PC-3 (cell line): Measurements from ENCODE around the gene NHLRC2. TPM values are rescaled to one million over a fixed set of nuclear protein-coding genes. Genes with fewer than 3 reads are reported as not detected.
"Not testable (repeated sequence)": the region's sequence is repeated elsewhere in the genome, so short reads cannot be mapped to it uniquely, and the experiment has no call there.

Experiments
- ATAC-seq: fragments of 200-7000 bp; cut with Tn5 transposase; 2 replicates; pipeline ENCODE4 v1.9.1; 2020; ENCODE audit warnings: mild to moderate bottlenecking, moderate library complexity
- BruUV-seq: library from RNA; stranded (reverse); fragments of 400-500 nt; replicated peaks from 2 replicates; lab custom pipeline; 2021; lab: Mats Ljungman, UMichigan
- CTCF ChIA-PET: fragments of 300-600 bp; sonication (Branson Sonifier 250); formaldehyde crosslinking; loops from one replicate; lab custom pipeline; 2022; ENCODE audit warnings: antibody characterized with exemption; lab: Charles Lee
- POLR2A ChIA-PET: fragments of 300-600 bp; sonication (Branson Sonifier 250); formaldehyde crosslinking; loops from one replicate; lab custom pipeline; 2022; ENCODE audit warnings: antibody characterized with exemption; ENCODE audit not compliant: unreplicated experiment; lab: Charles Lee
- DNase-seq: peaks from one replicate; pipeline ENCODE4 v3.0.0-alpha.2; 2015
- H2AFZ ChIP-seq: fragments of 300-600 bp; sonication (generic); 2 replicates; pipeline ENCODE4 v1.6.0; 2016; ENCODE audit warnings: antibody characterized with exemption, low read length
- H3F3A ChIP-seq: fragments of 300-600 bp; sonication (generic); one replicate; pipeline ENCODE4 v1.6.0; 2017; ENCODE audit warnings: antibody characterized with exemption, low read length, control low read depth, mild to moderate bottlenecking; ENCODE audit not compliant: unreplicated experiment
- H3K27ac ChIP-seq: fragments of 300-600 bp; sonication (generic); 2 replicates; pipeline ENCODE4 v1.5.1; 2016; ENCODE audit warnings: mild to moderate bottlenecking, low read length
- H3K27me3 ChIP-seq: fragments of 300-600 bp; sonication (generic); 2 replicates; pipeline ENCODE4 v1.6.1; 2016; ENCODE audit warnings: low read length, mixed read lengths
- H3K36me3 ChIP-seq: fragments of 300-600 bp; sonication (generic); 2 replicates; pipeline ENCODE4 v1.6.1; 2016; ENCODE audit warnings: low read depth, mixed run types, low read length, mixed read lengths
- H3K4me1 ChIP-seq: fragments of 300-600 bp; sonication (generic); 2 replicates; pipeline ENCODE4 v1.5.1; 2016; ENCODE audit warnings: low read length; ENCODE audit not compliant: insufficient read depth
- H3K4me2 ChIP-seq: fragments of 300-600 bp; sonication (generic); 2 replicates; pipeline ENCODE4 v1.6.0; 2016; ENCODE audit warnings: low read length
- H3K4me3 ChIP-seq: fragments of 300-600 bp; sonication (generic); 2 replicates; pipeline ENCODE4 v1.5.1; 2016; ENCODE audit warnings: mild to moderate bottlenecking, low read length, mixed read lengths
- H3K79me2 ChIP-seq: fragments of 300-600 bp; sonication (generic); 2 replicates; pipeline ENCODE4 v1.6.1; 2017; ENCODE audit warnings: low read length, mixed read lengths
- H3K9ac ChIP-seq: fragments of 300-600 bp; sonication (generic); 2 replicates; pipeline ENCODE4 v1.6.0; 2016; ENCODE audit warnings: mild to moderate bottlenecking, low read length
- H3K9me2 ChIP-seq: fragments of 300-600 bp; sonication (generic); replicated peaks from 2 replicates; pipeline ENCODE4 v1.6.1; 2016; ENCODE audit warnings: mixed run types, low read length, mixed read lengths
- H3K9me3 ChIP-seq: fragments of 300-600 bp; sonication (generic); 2 replicates; pipeline ENCODE4 v1.6.1; 2016; ENCODE audit warnings: low read length, mixed read lengths
- H4K20me1 ChIP-seq: fragments of 300-600 bp; sonication (generic); 2 replicates; pipeline ENCODE4 v1.6.1; 2016; ENCODE audit warnings: low read length, mixed read lengths
- EZH2 ChIP-seq: fragments of 300-600 bp; sonication (generic); IDR thresholded peaks from one replicate; pipeline ENCODE4 v1.6.1; 2017; ENCODE audit warnings: antibody characterized with exemption, mild to moderate bottlenecking, low read length; ENCODE audit not compliant: unreplicated experiment
- EZH2phosphoT487 ChIP-seq: fragments of 300-600 bp; sonication (generic); IDR thresholded peaks from 2 replicates; pipeline ENCODE4 v1.6.1; 2018; ENCODE audit warnings: mild to moderate bottlenecking, antibody characterized with exemption, low read length, borderline replicate concordance
- intact Hi-C: fragments of 100-400 bp; cut with micrococcal nuclease; formaldehyde crosslinking; loops from 2 replicates; pipeline ENCODE4 v1.9.0; 2023
- total RNA-seq: library from RNA; depleted of rRNA; stranded (reverse); fragments of >200 nt; gene quantifications from 2 replicates; pipeline ENCODE4 v1.2.3, GENCODE V29; 2014
- TF ChIP-seq, protein P1 (sequence below): fragments of 300-600 bp; sonication (generic); conservative IDR thresholded peaks from 2 replicates; pipeline ENCODE4 v1.5.1; 2017; ENCODE audit warnings: antibody characterized with exemption, low read depth, mild to moderate bottlenecking, low read length

The NHLRC2 gene
- total RNA-seq, 1 experiment from 2014 or later, result 17.5 TPM

DNA sequence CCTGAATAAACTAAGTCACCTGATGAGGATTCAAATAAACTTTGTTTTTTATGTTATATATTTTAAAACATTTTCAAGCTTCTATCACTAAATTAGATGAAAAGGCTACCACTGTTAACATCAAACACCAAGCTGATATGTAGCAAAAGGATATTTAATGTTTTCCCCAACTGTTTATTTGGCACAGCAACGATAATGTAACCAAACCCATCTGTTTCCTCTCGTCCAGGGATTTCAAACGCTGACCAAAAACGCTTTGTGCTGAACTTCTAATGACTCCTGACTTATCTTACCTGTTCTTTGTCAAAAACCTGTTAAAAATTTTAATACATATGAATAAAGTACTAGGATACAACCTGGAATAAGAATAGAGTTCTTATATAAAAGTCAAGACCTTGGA, 31.1 kb upstream of the NHLRC2 start:
- H2AFZ ChIP-seq, result no peak overlapping the region
- no peaks in the 10 kb centered on the region for H3K4me1 ChIP-seq
- no peaks in the 10 kb centered on the region for H3K27me3 ChIP-seq
- DNase-seq (no peak), ATAC-seq (no peak)
- no peaks in the 10 kb centered on the region for H3K79me2 ChIP-seq
- no peaks in the 10 kb centered on the region for H3F3A ChIP-seq
- H4K20me1 ChIP-seq, result no peaks in the 10 kb centered on the region
- ChIA-PET CTCF (no interaction called here), POLR2A (no interaction called here)
- TF ChIP-seq EZH2phosphoT487, result no peak
- no peak for TF ChIP-seq EZH2
- TF ChIP-seq, protein P1, sequence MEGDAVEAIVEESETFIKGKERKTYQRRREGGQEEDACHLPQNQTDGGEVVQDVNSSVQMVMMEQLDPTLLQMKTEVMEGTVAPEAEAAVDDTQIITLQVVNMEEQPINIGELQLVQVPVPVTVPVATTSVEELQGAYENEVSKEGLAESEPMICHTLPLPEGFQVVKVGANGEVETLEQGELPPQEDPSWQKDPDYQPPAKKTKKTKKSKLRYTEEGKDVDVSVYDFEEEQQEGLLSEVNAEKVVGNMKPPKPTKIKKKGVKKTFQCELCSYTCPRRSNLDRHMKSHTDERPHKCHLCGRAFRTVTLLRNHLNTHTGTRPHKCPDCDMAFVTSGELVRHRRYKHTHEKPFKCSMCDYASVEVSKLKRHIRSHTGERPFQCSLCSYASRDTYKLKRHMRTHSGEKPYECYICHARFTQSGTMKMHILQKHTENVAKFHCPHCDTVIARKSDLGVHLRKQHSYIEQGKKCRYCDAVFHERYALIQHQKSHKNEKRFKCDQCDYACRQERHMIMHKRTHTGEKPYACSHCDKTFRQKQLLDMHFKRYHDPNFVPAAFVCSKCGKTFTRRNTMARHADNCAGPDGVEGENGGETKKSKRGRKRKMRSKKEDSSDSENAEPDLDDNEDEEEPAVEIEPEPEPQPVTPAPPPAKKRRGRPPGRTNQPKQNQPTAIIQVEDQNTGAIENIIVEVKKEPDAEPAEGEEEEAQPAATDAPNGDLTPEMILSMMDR, result no peak
- H3K9me3 ChIP-seq, result no peaks in the 10 kb centered on the region
- no peak overlapping the region for H3K27ac ChIP-seq
- H3K9ac ChIP-seq, result no peak overlapping the region
- H3K9me2 ChIP-seq, result no peaks in the 10 kb centered on the region
- BruUV-seq, result no TSS peak
- H3K4me2 ChIP-seq, result no peak overlapping the region
- H3K36me3 ChIP-seq, result no peaks in the 10 kb centered on the region
- H3K4me3 ChIP-seq, result no peak overlapping the region
- intact Hi-C loops, result no loop called here

DNA sequence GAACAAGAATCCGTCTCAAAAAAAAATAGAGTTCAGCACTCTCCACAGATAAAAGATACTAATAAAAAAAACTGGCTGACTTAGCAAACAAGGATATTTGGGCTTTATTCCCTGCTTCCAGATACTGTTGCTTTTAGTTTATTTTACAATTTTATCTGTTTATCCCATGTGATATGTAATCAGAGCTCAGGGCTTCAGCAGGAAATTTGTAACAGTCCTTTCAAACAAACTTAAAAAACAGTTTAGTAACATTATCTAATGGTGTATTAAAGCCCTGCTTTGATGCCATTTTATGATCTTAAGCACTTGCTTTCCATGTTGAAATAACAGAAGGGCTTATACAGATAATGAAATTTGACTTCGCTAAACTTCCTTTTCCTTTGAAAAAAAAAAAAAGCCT, 28.7 kb upstream of the NHLRC2 start:
- no peak for ATAC-seq
- no peak overlapping the region for H3K27ac ChIP-seq
- no peaks in the 10 kb centered on the region for H4K20me1 ChIP-seq
- no peaks in the 10 kb centered on the region for H3K79me2 ChIP-seq
- H3K4me3 ChIP-seq, result no peak overlapping the region
- no peaks in the 10 kb centered on the region for H3K9me2 ChIP-seq
- H2AFZ ChIP-seq, result no peak overlapping the region
- H3K4me1 ChIP-seq, result no peaks in the 10 kb centered on the region
- no peak overlapping the region for H3K9ac ChIP-seq
- no peaks in the 10 kb centered on the region for H3K36me3 ChIP-seq
- no TSS peak for BruUV-seq
- TF ChIP-seq, protein P1, result no peak
- no peak for TF ChIP-seq EZH2
- TF ChIP-seq EZH2phosphoT487, result no peak
- ChIA-PET CTCF (no interaction called here), POLR2A (no interaction called here)
- no peaks in the 10 kb centered on the region for H3K9me3 ChIP-seq
- no peaks in the 10 kb centered on the region for H3F3A ChIP-seq
- intact Hi-C loops, result no loop called here
- H3K4me2 ChIP-seq, result no peak overlapping the region
- H3K27me3 ChIP-seq, result no peaks in the 10 kb centered on the region
- no peak for DNase-seq

DNA sequence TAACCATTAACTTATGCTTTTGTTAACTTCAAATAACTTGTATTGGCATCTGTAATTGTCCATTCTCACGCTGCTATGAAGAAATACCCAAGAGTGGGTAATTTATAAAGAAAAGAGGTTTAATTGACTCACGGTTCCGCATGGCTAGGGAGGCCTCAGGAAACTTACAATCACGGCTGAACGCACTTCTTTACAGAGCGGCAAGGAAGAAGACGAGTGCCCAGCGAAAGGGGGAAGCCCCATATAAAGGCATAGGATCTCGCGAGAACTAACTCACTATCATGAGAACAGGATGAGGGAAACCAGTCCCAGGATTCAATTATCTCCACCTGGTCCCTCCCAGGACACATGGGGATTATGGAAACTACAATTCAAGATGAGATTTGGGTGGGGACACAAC, 25.9 kb upstream of the NHLRC2 start:
- H3K4me2 ChIP-seq, H3K9ac ChIP-seq, H3K79me2 ChIP-seq, H3K4me3 ChIP-seq, BruUV-seq, H3K9me2 ChIP-seq, H3K9me3 ChIP-seq, H3K27me3 ChIP-seq, POLR2A ChIA-PET, ATAC-seq, H3K27ac ChIP-seq, H3K4me1 ChIP-seq, CTCF ChIA-PET, H2AFZ ChIP-seq, intact Hi-C loops, DNase-seq, H3K36me3 ChIP-seq, H3F3A ChIP-seq, H4K20me1 ChIP-seq: not testable (repeated sequence)
